ENCODE results near the gene NHS.

DNA sequence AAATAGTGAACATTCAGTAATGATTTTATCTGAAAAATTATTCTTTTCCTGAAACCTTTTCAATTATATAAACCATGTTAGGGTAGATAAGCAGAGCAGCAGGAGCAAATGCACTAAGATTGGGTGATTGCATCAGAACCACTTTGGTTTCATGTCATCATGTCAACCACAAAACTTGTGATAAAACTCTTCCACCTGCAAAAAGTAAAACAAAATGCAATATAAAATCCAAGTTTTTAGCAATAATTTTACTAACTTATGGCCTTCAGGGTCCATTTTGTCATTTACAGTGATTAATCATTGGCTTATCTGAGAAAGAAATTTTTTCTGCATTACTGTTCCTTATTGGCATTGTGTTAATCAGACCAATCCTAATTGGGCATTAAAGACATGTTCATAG, 42.4 kb downstream of the NHS start:
- TF ChIP-seq, protein P1, sequence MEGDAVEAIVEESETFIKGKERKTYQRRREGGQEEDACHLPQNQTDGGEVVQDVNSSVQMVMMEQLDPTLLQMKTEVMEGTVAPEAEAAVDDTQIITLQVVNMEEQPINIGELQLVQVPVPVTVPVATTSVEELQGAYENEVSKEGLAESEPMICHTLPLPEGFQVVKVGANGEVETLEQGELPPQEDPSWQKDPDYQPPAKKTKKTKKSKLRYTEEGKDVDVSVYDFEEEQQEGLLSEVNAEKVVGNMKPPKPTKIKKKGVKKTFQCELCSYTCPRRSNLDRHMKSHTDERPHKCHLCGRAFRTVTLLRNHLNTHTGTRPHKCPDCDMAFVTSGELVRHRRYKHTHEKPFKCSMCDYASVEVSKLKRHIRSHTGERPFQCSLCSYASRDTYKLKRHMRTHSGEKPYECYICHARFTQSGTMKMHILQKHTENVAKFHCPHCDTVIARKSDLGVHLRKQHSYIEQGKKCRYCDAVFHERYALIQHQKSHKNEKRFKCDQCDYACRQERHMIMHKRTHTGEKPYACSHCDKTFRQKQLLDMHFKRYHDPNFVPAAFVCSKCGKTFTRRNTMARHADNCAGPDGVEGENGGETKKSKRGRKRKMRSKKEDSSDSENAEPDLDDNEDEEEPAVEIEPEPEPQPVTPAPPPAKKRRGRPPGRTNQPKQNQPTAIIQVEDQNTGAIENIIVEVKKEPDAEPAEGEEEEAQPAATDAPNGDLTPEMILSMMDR (IDR thresholded peaks at IDR 0.05): no peak
- no peak for TF ChIP-seq POLR2AphosphoS5 (IDR thresholded peaks at IDR 0.05)
- no peak for TF ChIP-seq POLR2A (IDR thresholded peaks at IDR 0.05; ENCODE audit: low read depth)

Data from esophagus muscularis mucosa (tissue), 3 donors.